Heart right ventricle (tissue), 16 donors: ENCODE results near the gene NF1. TPM values are rescaled to one million over a fixed set of nuclear protein-coding genes. Genes with fewer than 3 reads are reported as not detected.
"Not testable (repeated sequence)": the region's sequence is repeated elsewhere in the genome, so short reads cannot be mapped to it uniquely, and the experiment has no call there.

Experiments used
- ATAC-seq, 8 donors: fragments of 200-7000 bp; cut with Tn5 transposase; one replicate each; pipeline ENCODE4 v1.9.1; 2020; ENCODE audit warnings: mild to moderate bottlenecking in 8 of 8, moderate library complexity in 8 of 8, moderate number of reproducible peaks in 1 of 8
- DNase-seq, 2 donors: peaks; one replicate each; pipeline ENCODE4 v3.0.0-alpha.2; 2020
- H3K27ac ChIP-seq, 10 donors: fragments of 200-600 bp; sonication (generic) in 2 of 10; one replicate each; pipeline versions ENCODE4 v1.5.0 to v1.8.0; 2020 to 2022; ENCODE audit warnings: mild to moderate bottlenecking in 3 of 10
- H3K27me3 ChIP-seq, 7 donors: fragments of 200-600 bp; one replicate each; pipeline ENCODE4 v1.8.0; 2021 to 2022; ENCODE audit warnings: mild to moderate bottlenecking in 2 of 7
- H3K36me3 ChIP-seq, 9 donors: fragments of 200-600 bp; sonication (generic) in 1 of 9; one replicate each; pipeline versions ENCODE4 v1.5.0 to v1.8.0; 2020 to 2022; ENCODE audit warnings: mild to moderate bottlenecking in 2 of 9
- H3K4me1 ChIP-seq, 9 donors: fragments of 200-600 bp; sonication (generic) in 1 of 9; one replicate each; pipeline versions ENCODE4 v1.5.0 to v1.8.0; 2020 to 2022; ENCODE audit warnings: mild to moderate bottlenecking in 4 of 9
- H3K4me3 ChIP-seq, 10 donors: fragments of 200-600 bp; sonication (generic) in 2 of 10; one replicate each; pipeline versions ENCODE4 v1.5.0 to v1.8.0; 2020 to 2022; ENCODE audit warnings: mild to moderate bottlenecking in 7 of 10, moderate library complexity in 2 of 10
- H3K9me3 ChIP-seq, 11 donors: fragments of 200-600 bp in 10 of 11; sonication (generic) in 2 of 11; one replicate each; pipeline versions ENCODE4 v1.5.0 to v1.8.0; 2013 to 2022; ENCODE audit warnings: mild to moderate bottlenecking in 2 of 11, control low read depth in 1 of 11, moderate library complexity in 1 of 11
- WGBS, 2 donors: extraction: QIAGEN DNeasy Blood & Tissue Kit; methylation state at CpG; one replicate each; pipeline ENCODE4 v1.1.7; 2013; ENCODE audit warnings: inconsistent platforms in 1 of 2; 5-methylcytosine and 5-hydroxymethylcytosine counted together
- intact Hi-C, 10 donors: fragments of 100-400 bp; cut with DNase I; formaldehyde crosslinking; loops; one replicate each; pipeline versions ENCODE4 v1.11.1 to v1.14.2; 2022
- polyA plus RNA-seq, 2 donors: library from polyadenylated mRNA; stranded (reverse); fragments of 200-250 nt; gene quantifications; one replicate each; pipeline ENCODE4 v1.2.3, GENCODE V29; 2013
- total RNA-seq, 10 donors: library from RNA; stranded (reverse); fragmentation: NEBNext Ultra II Directional in 3 of 10; extraction: Animal tissue kit (Norgen Biotek cat#: 25700) in 3 of 10; gene quantifications; one replicate each; pipeline versions ENCODE4 v1.2.1 to v1.2.4, GENCODE V29; 2021 to 2023
- TF ChIP-seq, protein P1 (sequence below), 9 donors: fragments of 200-600 bp; sonication (generic) in 2 of 9; IDR thresholded peaks; one replicate each; pipeline versions ENCODE4 v1.5.0 to v1.8.0; 2021 to 2022; ENCODE audit warnings: antibody characterized with exemption in 9 of 9, mild to moderate bottlenecking in 5 of 9, moderate library complexity in 1 of 9
- donor health status: Arrhythmogenic right ventricular cardiomyopathy.
- donor health status: ischemic (EF 13 %, LVEDD 7.1; RV severe dilation, severe dysfunction).
- donor health status: healthy with polysubstance abuse.
- donor health status: DM: no; HTN: yes; CAD: no.
- donor health status: DM: no; HTN: no; CAD: no.
- donor health status: ischemic (EF 25% LVEDD 6.9; RV normal size, moderate dysfunction).
- donor health status: ischemic (EF 25% LVEDD 5.7; RV mildly dilated, moderate dysfunction).
- donor health status: healthy.
- donor health status: DM: yes; HTN: yes; CAD: no.
- donor health status: Ischemic cardiomyopathy.
- donor health status: ischemic (EF 35%, LVEDD 5.7; RV mildly dilated, moderate dysfunction).
- donor health status: nonischemic (EF 11% LVEDD 7.7; RV severe dilation, severe dysfunction).
- donor health status: DM: yes; HTN: yes; CAD: no.
- donor health status: PGD.
- donor health status: ischemic (EF 29% LVEDD 5.4; RV normal size, mild dysfunction).
- donor health status: nonischemic (EF 23%, LVEDD 6.1; RV moderate dilation, normal function).

The NF1 gene
- total and polyA plus RNA-seq, 12 donors: 4.2 to 71.0 (median 54.6) TPM

DNA sequence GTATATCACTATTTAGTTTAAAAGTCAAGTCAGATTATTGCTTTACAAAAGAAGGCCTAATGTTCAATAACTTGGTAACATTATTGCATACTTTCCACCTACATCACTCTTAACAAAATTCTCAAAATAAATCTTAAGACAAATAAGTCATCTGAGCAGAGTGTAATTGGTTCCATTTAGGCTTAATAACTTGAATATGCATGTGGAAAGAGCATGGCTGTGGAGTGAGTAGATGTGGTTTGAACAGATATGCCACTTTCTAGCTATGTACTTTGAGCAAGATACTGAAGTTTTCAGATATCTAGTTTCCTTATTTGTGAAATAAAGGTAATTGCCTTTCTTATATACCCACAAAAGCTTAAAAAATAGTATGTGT is 233.4 kb downstream of the NF1 start:
- TF ChIP-seq, protein P1, sequence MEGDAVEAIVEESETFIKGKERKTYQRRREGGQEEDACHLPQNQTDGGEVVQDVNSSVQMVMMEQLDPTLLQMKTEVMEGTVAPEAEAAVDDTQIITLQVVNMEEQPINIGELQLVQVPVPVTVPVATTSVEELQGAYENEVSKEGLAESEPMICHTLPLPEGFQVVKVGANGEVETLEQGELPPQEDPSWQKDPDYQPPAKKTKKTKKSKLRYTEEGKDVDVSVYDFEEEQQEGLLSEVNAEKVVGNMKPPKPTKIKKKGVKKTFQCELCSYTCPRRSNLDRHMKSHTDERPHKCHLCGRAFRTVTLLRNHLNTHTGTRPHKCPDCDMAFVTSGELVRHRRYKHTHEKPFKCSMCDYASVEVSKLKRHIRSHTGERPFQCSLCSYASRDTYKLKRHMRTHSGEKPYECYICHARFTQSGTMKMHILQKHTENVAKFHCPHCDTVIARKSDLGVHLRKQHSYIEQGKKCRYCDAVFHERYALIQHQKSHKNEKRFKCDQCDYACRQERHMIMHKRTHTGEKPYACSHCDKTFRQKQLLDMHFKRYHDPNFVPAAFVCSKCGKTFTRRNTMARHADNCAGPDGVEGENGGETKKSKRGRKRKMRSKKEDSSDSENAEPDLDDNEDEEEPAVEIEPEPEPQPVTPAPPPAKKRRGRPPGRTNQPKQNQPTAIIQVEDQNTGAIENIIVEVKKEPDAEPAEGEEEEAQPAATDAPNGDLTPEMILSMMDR (IDR thresholded peaks at IDR 0.05): no peak
- H3K27ac ChIP-seq: peak overlapping the region in 1 of 10 donors; percentile 15
- DNase-seq (no peak), ATAC-seq (no peak)
- H3K4me3 ChIP-seq: no peak overlapping the region
- H3K4me1 ChIP-seq: no peaks in the 10 kb centered on the region
- intact Hi-C loops: loop anchor here in 1 of 10 donors (10.0 kb wide), 1 partner anchor 83 kb away; no protein-coding TSS in a partner anchor
- H3K9me3 ChIP-seq: no peaks in the 10 kb centered on the region
- H3K27me3 ChIP-seq: no peaks in the 10 kb centered on the region
- H3K36me3 ChIP-seq: peaks cover 0 to 77% (median 18%) of the 10 kb centered on the region in 9 donors

- Histone ChIP-seq H3K27ac (no peak overlapping the region), H3K9me3 (no peaks in the 10 kb centered on the region), H3K27me3 (no peaks in the 10 kb centered on the region), H3K4me3 (no peak overlapping the region), H3K36me3 (peaks cover 0 to 82% (median 18%) of the 10 kb centered on the region in 9 donors), H3K4me1 (no peaks in the 10 kb centered on the region)
- intact Hi-C loops: loop anchor here in 1 of 10 donors (10.0 kb wide), 1 partner anchor 84 kb away; no protein-coding TSS in a partner anchor
- DNase-seq (no peak), ATAC-seq (no peak)
- TF ChIP-seq, protein P1 (IDR thresholded peaks at IDR 0.05): no peak
Measured at GRCh38 chr17:31329221-31329620, 234.4 kb downstream of the NF1 start.

GRCh38 chr17:31339906-31340661 is 245.3 kb downstream of the NF1 start:
- no peaks in the 10 kb centered on the region for H3K27me3 ChIP-seq
- peaks cover 0 to 100% (median 26%) of the 10 kb centered on the region in 9 donors for H3K36me3 ChIP-seq
- DNase-seq: no peak
- ATAC-seq: peak in 4 of 8 donors; percentile 31 to 77 (median 54)
- peak overlapping the region in 3 of 10 donors; percentile 5 to 11 (median 8) for H3K27ac ChIP-seq
- TF ChIP-seq, protein P1 (IDR thresholded peaks at IDR 0.05): no peak
- intact Hi-C loops: no loop called here
- H3K4me3 ChIP-seq: no peak overlapping the region
- peaks cover 0 to 13% (median 0%) of the 10 kb centered on the region in 9 donors for H3K4me1 ChIP-seq
- H3K9me3 ChIP-seq: no peaks in the 10 kb centered on the region
- WGBS, 2 donors: 80 to 82% methylated on average over 6 of the region's 6 CpGs

DNA sequence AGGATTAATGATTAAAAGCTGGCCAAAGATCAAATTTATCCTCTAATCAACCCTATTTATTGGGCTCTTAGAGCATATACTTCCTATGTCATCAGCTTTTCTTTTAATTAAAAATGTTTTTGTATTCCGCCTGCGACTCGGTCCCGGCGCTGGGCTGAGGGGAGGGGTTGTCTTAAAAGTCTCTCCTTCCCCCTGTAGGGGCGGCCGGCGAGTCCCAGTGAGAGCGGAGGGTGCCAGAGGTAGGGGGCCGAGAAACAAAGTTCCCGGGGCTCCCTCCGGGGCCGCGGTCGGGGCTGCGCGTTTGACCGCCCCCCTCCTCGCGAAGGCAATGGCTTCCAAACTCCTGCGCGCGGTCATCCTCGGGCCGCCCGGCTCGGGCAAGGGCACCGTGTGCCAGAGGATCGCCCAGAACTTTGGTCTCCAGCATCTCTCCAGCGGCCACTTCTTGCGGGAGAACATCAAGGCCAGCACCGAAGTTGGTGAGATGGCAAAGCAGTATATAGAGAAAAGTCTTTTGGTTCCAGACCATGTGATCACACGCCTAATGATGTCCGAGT is 250.5 kb downstream of the NF1 start:
- DNase-seq, H3K27ac ChIP-seq, H3K27me3 ChIP-seq, H3K4me3 ChIP-seq, intact Hi-C loops, H3K9me3 ChIP-seq, H3K4me1 ChIP-seq: not testable (repeated sequence)
- H3K36me3 ChIP-seq: peaks cover 0 to 72% (median 11%) of the 10 kb centered on the region in 9 donors
- ATAC-seq: peak in 1 of 8 donors; percentile 50
- WGBS, 2 donors: 93 to 94% methylated on average over 13 to 20 of the region's 34 CpGs

GRCh38 chr17:31349454-31349853 is 254.7 kb downstream of the NF1 start:
- no peaks in the 10 kb centered on the region for H3K9me3 ChIP-seq
- H3K36me3 ChIP-seq: peaks cover 0 to 72% (median 24%) of the 10 kb centered on the region in 9 donors
- no peak overlapping the region for H3K27ac ChIP-seq
- TF ChIP-seq, protein P1 (IDR thresholded peaks at IDR 0.05): no peak
- H3K4me1 ChIP-seq: no peaks in the 10 kb centered on the region
- intact Hi-C loops: no loop called here
- no peak for ATAC-seq
- H3K4me3 ChIP-seq: no peak overlapping the region
- H3K27me3 ChIP-seq: no peaks in the 10 kb centered on the region
- no peak for DNase-seq
